HG03095 (cell line): ENCODE measurements around the gene NTN4.
"Not testable (repeated sequence)": the region's sequence is repeated elsewhere in the genome, so short reads cannot be mapped to it uniquely, and the experiment has no call there.

Experiments used
- ATAC-seq: cut with Tn5 transposase; IDR thresholded peaks from one replicate; pipeline ENCODE4 v1.9.1; 2021; ENCODE audit warnings: moderate library complexity; ENCODE audit not compliant: unreplicated experiment

NTN4 gene

DNA sequence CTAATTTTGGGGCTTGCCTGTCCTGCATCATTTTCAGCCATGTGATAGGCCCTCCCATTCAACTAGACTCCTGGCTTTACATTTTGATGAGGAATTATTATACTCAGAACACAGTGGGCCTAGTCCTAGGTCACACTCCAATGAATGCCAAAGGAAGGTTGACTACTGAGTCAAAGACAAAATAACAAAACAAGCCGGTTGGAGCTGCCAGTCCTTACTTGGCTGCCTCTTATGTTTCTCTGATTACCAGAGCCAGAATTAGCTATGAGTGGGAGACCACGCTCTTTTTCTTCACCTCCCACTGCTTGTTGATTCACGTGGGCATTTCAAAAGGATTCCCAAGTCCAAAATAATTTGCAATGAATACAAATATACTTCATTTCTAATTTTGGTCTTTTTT is 161.2 kb downstream of the NTN4 start:
- ATAC-seq: no peak

DNA sequence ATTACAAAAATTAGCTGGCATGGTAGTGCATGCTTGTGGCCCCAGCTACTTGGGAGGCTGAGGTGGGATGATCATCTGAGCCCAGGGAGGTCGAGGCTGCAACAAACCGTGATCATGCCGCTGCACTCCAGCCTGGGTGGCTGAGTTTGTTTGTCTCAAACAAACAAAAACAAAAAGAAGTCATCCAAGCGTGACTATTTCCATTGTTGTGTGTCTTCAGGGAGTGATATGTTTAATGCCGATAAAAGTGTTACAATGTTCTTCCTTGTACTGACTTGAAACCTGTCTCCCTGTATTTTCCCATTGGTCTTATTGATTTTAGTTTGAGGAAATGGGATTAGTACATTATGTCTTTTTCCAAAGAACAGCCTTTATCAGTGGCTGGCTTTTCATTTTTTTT is 163.7 kb downstream of the NTN4 start:
- no peak for ATAC-seq

- no peak for ATAC-seq
These were observed 165.6 kb downstream of the NTN4 start for GRCh38 chr12:95625012-95625411.

- ATAC-seq: no peak
These were observed 166.0 kb downstream of the NTN4 start for GRCh38 chr12:95624589-95624988.

GRCh38 chr12:95623554-95624170 is 166.9 kb downstream of the NTN4 start:
- no peak for ATAC-seq

- no peak for ATAC-seq
These were observed 167.7 kb downstream of the NTN4 start for GRCh38 chr12:95622879-95623278.

- no peak for ATAC-seq
These were observed 168.8 kb downstream of the NTN4 start for GRCh38 chr12:95621725-95622124.

GRCh38 chr12:95620171-95620570 is 170.4 kb downstream of the NTN4 start:
- no peak for ATAC-seq

- ATAC-seq: not testable (repeated sequence)
These were observed 174.1 kb downstream of the NTN4 start for GRCh38 chr12:95616470-95616869.

DNA sequence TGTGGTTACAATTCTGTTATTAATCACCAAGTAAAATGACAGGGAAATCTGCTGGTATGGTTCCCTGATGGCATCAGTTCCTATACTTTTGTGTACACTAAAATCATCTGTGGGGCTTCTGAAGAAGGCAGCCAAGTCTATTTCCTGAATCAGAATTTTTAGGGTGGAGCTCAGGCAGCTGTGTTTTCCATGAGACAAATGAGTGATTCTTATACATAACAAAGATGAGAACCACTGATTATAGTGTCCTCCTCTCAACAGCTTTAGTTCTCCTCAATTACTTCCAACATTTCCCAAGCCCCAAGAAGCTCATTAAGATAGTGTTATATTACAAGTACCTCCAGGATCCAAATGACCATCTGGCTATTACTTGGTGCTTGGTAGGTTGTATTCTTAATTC is 174.8 kb downstream of the NTN4 start:
- no peak for ATAC-seq

DNA sequence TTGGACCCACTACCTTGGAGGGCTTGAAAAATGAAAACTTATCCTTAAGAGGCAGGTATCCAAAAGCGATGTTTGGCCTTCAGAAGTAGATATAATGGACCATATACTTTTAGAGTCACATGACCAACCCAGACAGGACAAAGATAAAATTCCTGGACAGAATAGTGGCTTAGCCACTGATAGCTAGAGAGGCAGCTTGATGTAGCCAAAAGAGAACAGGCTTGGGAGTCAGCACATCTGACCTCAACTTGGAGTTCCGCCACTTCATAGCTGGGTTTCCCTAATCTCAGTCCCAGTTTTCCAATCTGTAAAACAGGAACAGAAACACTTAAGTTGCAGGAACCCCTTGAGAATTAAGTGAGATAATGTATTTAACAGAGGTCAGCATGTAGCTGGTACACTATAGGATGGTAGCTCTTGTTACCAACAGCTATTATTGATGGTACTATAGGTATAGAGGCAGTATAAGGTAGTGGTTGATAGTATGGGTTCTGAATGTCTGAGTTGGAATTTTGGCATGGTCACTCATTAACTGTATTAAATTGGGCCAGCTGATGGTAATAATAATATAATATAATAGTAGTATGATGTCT is 176.1 kb downstream of the NTN4 start:
- no peak for ATAC-seq

DNA sequence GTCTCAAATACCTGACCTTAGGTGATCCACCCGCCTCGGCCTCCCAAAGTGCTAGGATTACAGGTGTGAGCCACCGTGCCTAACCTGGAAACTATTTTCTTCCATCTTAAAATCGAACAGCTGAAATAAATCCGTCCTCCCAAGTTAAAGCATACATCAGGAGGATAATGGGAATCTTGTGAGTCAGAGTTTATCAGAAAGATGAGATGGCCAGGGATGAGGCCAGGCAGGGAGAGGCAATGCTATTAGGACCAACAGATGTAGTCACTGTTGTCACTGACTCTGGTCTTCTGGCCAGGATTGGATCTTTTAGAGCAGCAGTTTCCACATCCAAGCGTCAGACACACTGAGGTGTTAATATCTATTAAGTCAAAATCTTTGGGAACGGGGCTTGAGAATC is 177.5 kb downstream of the NTN4 start:
- ATAC-seq: no peak

DNA sequence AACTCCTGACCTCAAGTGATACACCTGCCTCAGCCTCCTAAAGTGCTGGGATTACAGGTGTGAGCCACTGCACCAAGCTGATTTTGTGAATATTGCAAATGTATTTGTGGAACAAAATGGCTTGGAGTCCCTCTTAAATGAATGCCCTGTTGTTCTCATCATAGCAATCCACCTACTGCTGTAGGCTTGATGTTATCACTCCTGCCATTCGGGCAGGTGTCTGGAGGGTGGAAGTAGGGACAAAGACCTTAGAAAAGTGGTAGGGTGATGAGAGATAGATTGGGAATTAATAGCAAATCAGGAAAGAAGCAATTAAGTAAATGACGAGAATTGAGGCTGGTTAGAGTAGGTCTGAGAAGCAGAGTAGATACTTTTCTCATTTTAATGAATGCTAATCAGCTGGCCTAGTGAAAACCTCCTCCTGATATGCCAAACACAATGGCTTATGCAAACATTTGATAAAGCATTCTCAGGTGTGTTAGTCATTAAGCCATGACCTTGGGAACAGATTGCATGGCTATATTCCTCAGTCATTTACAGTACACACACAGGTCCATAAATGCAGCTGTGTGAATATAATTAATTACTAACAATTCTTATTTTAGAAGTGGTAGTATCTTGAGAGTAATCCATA is 178.8 kb downstream of the NTN4 start:
- no peak for ATAC-seq

DNA sequence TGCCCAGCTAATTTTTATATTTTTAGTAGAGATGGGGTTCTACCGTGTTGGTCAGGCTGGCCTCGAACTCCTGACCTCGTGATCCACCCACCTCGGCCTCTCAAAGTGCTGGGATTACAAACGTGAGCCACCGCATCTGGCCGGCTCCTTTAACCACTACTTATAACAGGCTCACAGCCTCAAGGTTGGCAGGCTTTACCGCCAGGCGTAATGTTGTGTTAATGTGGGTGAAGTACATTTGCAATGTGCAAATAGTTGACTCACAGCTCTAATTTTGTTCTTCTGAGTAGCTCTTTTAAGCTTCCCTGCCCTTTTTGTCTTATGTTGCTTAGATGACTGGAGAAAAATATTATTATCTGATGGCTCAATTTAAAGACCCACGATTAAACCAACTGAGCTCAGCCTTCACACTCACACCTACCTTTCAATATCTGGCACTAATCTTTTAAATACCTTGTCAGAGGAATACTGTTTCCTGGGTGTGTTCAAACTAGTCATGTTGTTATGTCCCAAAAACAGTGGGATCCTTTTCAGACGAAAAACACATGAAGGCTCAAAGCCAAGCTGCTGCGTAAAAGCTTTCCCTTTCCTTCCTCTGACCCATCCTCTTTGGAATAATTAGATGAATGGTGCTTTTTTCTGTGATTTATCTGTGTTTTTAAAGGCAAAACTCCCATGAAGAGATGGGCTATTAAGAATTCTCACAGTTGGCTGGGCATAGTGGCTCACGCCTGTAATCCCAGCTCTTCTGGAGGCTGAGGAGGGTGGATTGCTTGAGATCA is 182.1 kb downstream of the NTN4 start:
- no peak for ATAC-seq
